Esophagus squamous epithelium (tissue), 5 donors: ENCODE results near the gene WLS. TPM values are rescaled to one million over a fixed set of nuclear protein-coding genes. Genes with fewer than 3 reads are reported as not detected.

ENCODE experiments used
- DNase-seq: peaks from one replicate; lab custom pipeline; 2025; lab: John Stamatoyannopoulos, UW
- H3K27ac ChIP-seq, 4 donors: fragments of 200-600 bp; sonication (generic); one replicate each; pipeline ENCODE4 v1.5.1; 2016 to 2019; ENCODE audit warnings: mild to moderate bottlenecking in 1 of 4
- H3K27me3 ChIP-seq, 4 donors: fragments of 200-600 bp; sonication (generic); 1 replicate in 3 of 4; 2 replicates in 1 of 4; pipeline versions ENCODE4 v1.5.1 to v1.6.0; 2017 to 2021; ENCODE audit warnings: antibody characterized with exemption in 1 of 4
- H3K36me3 ChIP-seq, 3 donors: fragments of 200-600 bp; sonication (generic); one replicate each; pipeline ENCODE4 v1.5.1; 2016 to 2019
- H3K4me1 ChIP-seq, 3 donors: fragments of 200-600 bp; sonication (generic); one replicate each; pipeline ENCODE4 v1.5.1; 2017 to 2019
- H3K4me3 ChIP-seq, 4 donors: fragments of 200-600 bp; sonication (generic); 1 replicate in 3 of 4; 2 replicates in 1 of 4; pipeline ENCODE4 v1.5.1; 2016 to 2019; ENCODE audit warnings: mild to moderate bottlenecking in 2 of 4, moderate library complexity in 1 of 4
- H3K9me3 ChIP-seq, 3 donors: fragments of 200-600 bp; sonication (generic); one replicate each; pipeline ENCODE4 v1.5.1; 2016 to 2019
- POLR2A ChIP-seq, 4 donors: fragments of 450-650 bp; IDR thresholded peaks; one replicate each; pipeline ENCODE4 v1.6.1; 2017; ENCODE audit warnings: antibody characterized with exemption in 4 of 4, mild to moderate bottlenecking in 4 of 4, moderate library complexity in 3 of 4
- WGBS, 2 donors: methylation state at CpG; one replicate each; pipeline ENCODE4 v1.1.5; 2018; 5-methylcytosine and 5-hydroxymethylcytosine counted together
- intact Hi-C: fragments of 100-400 bp; cut with DNase I; formaldehyde crosslinking; loops from one replicate; pipeline ENCODE4 v1.15.0; 2022
- total RNA-seq, 4 donors: library from RNA; depleted of rRNA; stranded (reverse); fragments of >200 nt; gene quantifications; one replicate each; pipeline ENCODE4 v1.1.0, GENCODE V29; 2016
- TF ChIP-seq, protein P1 (sequence below), 6 experiments: fragments of 450-650 bp in 4 of 6; fragments of 200-600 bp in 2 of 6; sonication (generic) in 2 of 6; IDR thresholded peaks; one replicate each; pipeline ENCODE4 v1.5.1; 2016 to 2019; ENCODE audit warnings: antibody characterized with exemption in 6 of 6, mild to moderate bottlenecking in 4 of 6, moderate library complexity in 4 of 6
- donor health status: DM: yes; HTN: yes; CAD: no.

Gene WLS
- total RNA-seq, 4 donors from 2014 or later: 30.4 to 87.8 (median 60.0) TPM

DNA sequence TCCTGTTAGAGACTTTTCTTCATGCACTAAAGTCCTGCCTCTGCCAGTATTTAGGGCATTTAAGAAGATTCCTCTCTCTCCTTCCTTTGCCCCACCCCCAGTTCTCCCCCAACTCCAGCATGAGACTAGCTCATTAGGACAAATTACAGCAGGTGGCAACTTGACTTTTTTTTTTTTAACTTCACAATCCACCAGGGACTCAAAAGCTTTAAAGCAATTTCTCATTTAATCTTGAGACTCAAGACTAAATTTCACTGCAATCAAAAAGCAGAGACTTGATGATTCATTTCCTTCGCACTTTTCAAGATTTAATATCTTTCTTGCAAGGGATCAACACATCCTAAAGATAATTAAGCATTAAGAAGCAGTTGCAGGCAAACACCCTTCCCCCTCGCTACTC lies 74.9 kb downstream of the WLS start:
- peaks cover 0 to 80% (median 8%) of the 10 kb centered on the region in 3 donors for H3K36me3 ChIP-seq
- no peak overlapping the region for H3K27ac ChIP-seq
- no peak overlapping the region for H3K4me3 ChIP-seq
- no peak for DNase-seq
- TF ChIP-seq POLR2A (IDR thresholded peaks at IDR 0.05): no peak
- TF ChIP-seq, protein P1, sequence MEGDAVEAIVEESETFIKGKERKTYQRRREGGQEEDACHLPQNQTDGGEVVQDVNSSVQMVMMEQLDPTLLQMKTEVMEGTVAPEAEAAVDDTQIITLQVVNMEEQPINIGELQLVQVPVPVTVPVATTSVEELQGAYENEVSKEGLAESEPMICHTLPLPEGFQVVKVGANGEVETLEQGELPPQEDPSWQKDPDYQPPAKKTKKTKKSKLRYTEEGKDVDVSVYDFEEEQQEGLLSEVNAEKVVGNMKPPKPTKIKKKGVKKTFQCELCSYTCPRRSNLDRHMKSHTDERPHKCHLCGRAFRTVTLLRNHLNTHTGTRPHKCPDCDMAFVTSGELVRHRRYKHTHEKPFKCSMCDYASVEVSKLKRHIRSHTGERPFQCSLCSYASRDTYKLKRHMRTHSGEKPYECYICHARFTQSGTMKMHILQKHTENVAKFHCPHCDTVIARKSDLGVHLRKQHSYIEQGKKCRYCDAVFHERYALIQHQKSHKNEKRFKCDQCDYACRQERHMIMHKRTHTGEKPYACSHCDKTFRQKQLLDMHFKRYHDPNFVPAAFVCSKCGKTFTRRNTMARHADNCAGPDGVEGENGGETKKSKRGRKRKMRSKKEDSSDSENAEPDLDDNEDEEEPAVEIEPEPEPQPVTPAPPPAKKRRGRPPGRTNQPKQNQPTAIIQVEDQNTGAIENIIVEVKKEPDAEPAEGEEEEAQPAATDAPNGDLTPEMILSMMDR (IDR thresholded peaks at IDR 0.05): no peak
- no peaks in the 10 kb centered on the region for H3K9me3 ChIP-seq
- no peaks in the 10 kb centered on the region for H3K27me3 ChIP-seq
- peaks cover 0 to 10% (median 0%) of the 10 kb centered on the region in 3 donors for H3K4me1 ChIP-seq
- WGBS, 2 donors: 87 to 88% methylated on average over 2 of the region's 2 CpGs
- intact Hi-C loops: no loop called here

- H3K27ac ChIP-seq: no peak overlapping the region
- no peak overlapping the region for H3K4me3 ChIP-seq
- WGBS, 2 donors: 54 to 85% methylated on average over 3 of the region's 3 CpGs
- H3K4me1 ChIP-seq: no peaks in the 10 kb centered on the region
- intact Hi-C loops: no loop called here
- H3K27me3 ChIP-seq: no peaks in the 10 kb centered on the region
- no peaks in the 10 kb centered on the region for H3K9me3 ChIP-seq
- TF ChIP-seq, protein P1 (IDR thresholded peaks at IDR 0.05): no peak
- TF ChIP-seq POLR2A (IDR thresholded peaks at IDR 0.05): no peak
- H3K36me3 ChIP-seq: peaks cover 3 to 99% (median 20%) of the 10 kb centered on the region in 3 donors
- no peak for DNase-seq
Observed at GRCh38 chr1:68151690-68152089, 80.6 kb downstream of the WLS start.

DNA sequence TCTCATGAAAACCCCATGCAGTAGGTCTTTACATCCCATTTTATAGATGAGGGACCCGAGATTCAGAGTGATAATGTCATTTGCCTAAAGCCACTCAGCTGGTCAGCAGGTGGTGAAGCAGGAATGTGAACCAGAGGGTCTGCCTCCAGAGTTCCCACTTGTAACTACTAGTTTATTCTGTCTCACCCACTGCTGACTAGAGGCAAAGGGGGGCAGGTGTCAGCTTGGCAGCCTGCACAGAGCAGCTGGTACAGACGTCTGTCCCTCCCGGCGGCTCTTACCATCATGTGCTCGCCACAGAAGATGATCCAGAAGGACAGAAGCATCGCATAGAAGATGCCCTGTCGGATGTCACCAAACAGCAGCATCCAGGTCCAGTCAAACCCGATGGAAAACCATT lies 82.4 kb downstream of the WLS start:
- H3K4me1 ChIP-seq: peaks cover 0 to 15% (median 0%) of the 10 kb centered on the region in 3 donors
- H3K9me3 ChIP-seq: no peaks in the 10 kb centered on the region
- H3K4me3 ChIP-seq: no peak overlapping the region
- no peak for DNase-seq
- H3K36me3 ChIP-seq: peaks cover 3 to 97% (median 20%) of the 10 kb centered on the region in 3 donors
- 77 to 96% methylated on average over 3 to 4 of the region's 8 CpGs for WGBS, 2 donors
- H3K27me3 ChIP-seq: no peaks in the 10 kb centered on the region
- H3K27ac ChIP-seq: no peak overlapping the region
- TF ChIP-seq POLR2A (IDR thresholded peaks at IDR 0.05): no peak
- TF ChIP-seq, protein P1 (IDR thresholded peaks at IDR 0.05): no peak
- intact Hi-C loops: no loop called here

- intact Hi-C loops: no loop called here
- Histone ChIP-seq H3K4me1 (peaks cover 0 to 16% (median 0%) of the 10 kb centered on the region in 3 donors), H3K27me3 (no peaks in the 10 kb centered on the region), H3K4me3 (no peak overlapping the region), H3K36me3 (peaks cover 3 to 95% (median 22%) of the 10 kb centered on the region in 3 donors), H3K27ac (no peak overlapping the region), H3K9me3 (no peaks in the 10 kb centered on the region)
- TF ChIP-seq, protein P1 (IDR thresholded peaks at IDR 0.05): no peak
- TF ChIP-seq POLR2A (IDR thresholded peaks at IDR 0.05): no peak
- 79 to 83% methylated on average over 5 of the region's 5 CpGs for WGBS, 2 donors
- no peak for DNase-seq
Observed at GRCh38 chr1:68149110-68149798, 83.1 kb downstream of the WLS start.

GRCh38 chr1:68148631-68149030 lies 83.7 kb downstream of the WLS start:
- WGBS, 2 donors: 88 to 94% methylated on average over 8 of the region's 8 CpGs

More at GRCh38 chr1:68148631-68149030, 83.7 kb downstream of the WLS start:
- Histone ChIP-seq H3K27me3 (no peaks in the 10 kb centered on the region), H3K27ac (no peak overlapping the region), H3K4me3 (no peak overlapping the region), H3K36me3 (peaks cover 3 to 95% (median 23%) of the 10 kb centered on the region in 3 donors), H3K4me1 (peaks cover 0 to 16% (median 0%) of the 10 kb centered on the region in 3 donors), H3K9me3 (no peaks in the 10 kb centered on the region)
- no peak for TF ChIP-seq POLR2A (IDR thresholded peaks at IDR 0.05)
- TF ChIP-seq, protein P1 (IDR thresholded peaks at IDR 0.05): no peak
- DNase-seq: no peak
- intact Hi-C loops: no loop called here
